ENCODE measurements around the gene RAB27B.
"Not testable (repeated sequence)": the region's sequence is repeated elsewhere in the genome, so short reads cannot be mapped to it uniquely, and the experiment has no call there.

DNA sequence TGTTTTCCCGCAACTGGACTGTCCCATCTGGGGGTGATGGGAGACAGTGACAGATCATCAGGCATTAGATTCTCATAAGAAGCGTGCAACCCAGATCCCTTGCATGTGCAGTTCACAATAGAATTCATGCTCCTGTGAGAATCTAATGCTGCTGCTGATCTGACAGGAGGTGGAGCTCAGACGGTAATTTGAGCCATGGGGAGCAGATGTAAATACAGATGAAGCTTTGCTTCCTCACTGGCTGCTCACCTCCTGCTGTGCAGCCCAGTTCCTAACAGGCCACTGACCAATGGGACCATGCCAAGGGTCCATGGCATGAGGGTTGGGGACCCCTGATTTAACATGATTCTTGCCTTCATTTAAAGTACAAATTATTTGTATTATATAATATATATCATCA lies 26.8 kb downstream of the RAB27B start:
- not testable (repeated sequence) for TF ChIP-seq CTCF (IDR thresholded peaks at IDR 0.05; ENCODE audit: insufficient read depth, low read length); POLR2AphosphoS5 (IDR thresholded peaks at IDR 0.05; ENCODE audit: low read depth); GABPA (IDR thresholded peaks at IDR 0.05; ENCODE audit: low read depth); SPI1 (IDR thresholded peaks at IDR 0.05; ENCODE audit: borderline replicate concordance, low read depth)
- TF ChIP-seq, protein P1, sequence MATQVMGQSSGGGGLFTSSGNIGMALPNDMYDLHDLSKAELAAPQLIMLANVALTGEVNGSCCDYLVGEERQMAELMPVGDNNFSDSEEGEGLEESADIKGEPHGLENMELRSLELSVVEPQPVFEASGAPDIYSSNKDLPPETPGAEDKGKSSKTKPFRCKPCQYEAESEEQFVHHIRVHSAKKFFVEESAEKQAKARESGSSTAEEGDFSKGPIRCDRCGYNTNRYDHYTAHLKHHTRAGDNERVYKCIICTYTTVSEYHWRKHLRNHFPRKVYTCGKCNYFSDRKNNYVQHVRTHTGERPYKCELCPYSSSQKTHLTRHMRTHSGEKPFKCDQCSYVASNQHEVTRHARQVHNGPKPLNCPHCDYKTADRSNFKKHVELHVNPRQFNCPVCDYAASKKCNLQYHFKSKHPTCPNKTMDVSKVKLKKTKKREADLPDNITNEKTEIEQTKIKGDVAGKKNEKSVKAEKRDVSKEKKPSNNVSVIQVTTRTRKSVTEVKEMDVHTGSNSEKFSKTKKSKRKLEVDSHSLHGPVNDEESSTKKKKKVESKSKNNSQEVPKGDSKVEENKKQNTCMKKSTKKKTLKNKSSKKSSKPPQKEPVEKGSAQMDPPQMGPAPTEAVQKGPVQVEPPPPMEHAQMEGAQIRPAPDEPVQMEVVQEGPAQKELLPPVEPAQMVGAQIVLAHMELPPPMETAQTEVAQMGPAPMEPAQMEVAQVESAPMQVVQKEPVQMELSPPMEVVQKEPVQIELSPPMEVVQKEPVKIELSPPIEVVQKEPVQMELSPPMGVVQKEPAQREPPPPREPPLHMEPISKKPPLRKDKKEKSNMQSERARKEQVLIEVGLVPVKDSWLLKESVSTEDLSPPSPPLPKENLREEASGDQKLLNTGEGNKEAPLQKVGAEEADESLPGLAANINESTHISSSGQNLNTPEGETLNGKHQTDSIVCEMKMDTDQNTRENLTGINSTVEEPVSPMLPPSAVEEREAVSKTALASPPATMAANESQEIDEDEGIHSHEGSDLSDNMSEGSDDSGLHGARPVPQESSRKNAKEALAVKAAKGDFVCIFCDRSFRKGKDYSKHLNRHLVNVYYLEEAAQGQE (IDR thresholded peaks at IDR 0.05; ENCODE audit: insufficient replicate concordance, low read depth): not testable (repeated sequence)
